ENCODE results near the gene TUB.

TUB gene

DNA sequence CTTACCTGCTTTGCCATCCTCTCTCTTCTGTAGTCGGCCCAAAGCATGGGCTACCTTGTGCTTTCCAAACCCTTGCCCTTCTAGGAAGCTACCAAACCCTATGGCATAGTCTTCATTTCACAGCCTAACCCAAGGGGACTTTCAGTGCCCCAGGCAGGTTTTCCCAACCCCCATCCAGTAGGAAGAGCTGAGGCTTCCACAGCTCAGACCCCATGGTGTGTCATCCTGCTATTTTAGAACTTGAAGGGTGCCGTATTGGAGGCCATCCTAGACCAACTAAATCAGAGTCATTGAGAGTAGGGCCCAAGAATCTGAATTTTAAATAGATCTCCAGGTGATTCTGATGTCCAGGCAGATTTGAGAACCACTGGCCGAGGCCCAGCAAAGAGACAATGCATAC is 31.9 kb upstream of the TUB start:
- no peak for TF ChIP-seq TAF1 (IDR thresholded peaks at IDR 0.05; ENCODE audit: borderline replicate concordance, insufficient read depth, low read length)
- no peak for TF ChIP-seq FOXP2 (optimal IDR thresholded peaks at IDR 0.05; ENCODE audit: borderline replicate concordance, extremely low read depth, extremely low read length, insufficient read depth)
- TF ChIP-seq SIN3A (IDR thresholded peaks at IDR 0.05; ENCODE audit: borderline replicate concordance, insufficient read depth, low read length) = no peak
- no peak for TF ChIP-seq POLR2AphosphoS5 (IDR thresholded peaks at IDR 0.05; ENCODE audit: low read depth, low read length)
- TF ChIP-seq REST (IDR thresholded peaks at IDR 0.05; ENCODE audit: insufficient read depth in 1 of 2, low read depth in 2 of 2, low read length in 2 of 2) = no peak

DNA sequence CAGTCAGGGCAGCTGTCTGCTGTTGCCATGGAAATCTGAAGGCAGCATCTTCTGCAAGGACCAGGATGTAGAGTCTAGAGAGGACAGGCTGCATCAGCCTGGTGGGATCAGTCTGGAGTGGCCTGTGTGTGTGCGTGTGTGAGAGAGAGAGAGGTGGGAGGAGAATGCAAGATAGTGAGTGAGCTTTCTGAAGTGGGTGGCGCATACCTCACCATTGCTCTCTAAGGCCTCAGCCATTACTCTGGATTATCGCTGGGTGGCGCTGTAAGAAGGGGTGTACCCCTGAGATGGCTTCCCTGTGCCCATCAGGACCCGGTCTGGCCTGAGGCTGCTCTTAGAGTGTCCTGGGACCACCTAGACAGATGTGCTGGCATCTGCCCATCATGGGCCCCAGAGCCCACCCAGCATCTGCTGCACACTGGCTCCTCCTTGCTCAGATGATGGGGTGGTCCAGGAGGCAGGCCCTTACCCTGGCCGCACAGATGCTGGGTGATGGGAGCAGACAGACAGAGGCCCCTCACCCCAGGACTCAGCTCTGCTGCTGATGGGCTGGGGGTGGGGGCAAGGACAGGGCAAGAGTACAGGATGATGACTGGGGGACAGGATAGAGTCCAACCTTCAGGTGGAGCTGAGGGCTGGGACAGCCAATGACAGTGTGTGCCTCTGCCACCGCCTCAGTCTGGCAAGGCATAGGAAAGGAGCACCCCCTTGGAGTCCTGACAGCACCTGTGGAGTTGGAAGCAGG is 25.7 kb upstream of the TUB start:
- TF ChIP-seq POLR2AphosphoS5 (IDR thresholded peaks at IDR 0.05; ENCODE audit: low read depth, low read length) (no peak), REST (IDR thresholded peaks at IDR 0.05; ENCODE audit: insufficient read depth in 1 of 2, low read depth in 2 of 2, low read length in 2 of 2) (no peak), SIN3A (IDR thresholded peaks at IDR 0.05; ENCODE audit: borderline replicate concordance, insufficient read depth, low read length) (no peak), FOXP2 (optimal IDR thresholded peaks at IDR 0.05; ENCODE audit: borderline replicate concordance, extremely low read depth, extremely low read length, insufficient read depth) (no peak), TAF1 (IDR thresholded peaks at IDR 0.05; ENCODE audit: borderline replicate concordance, insufficient read depth, low read length) (no peak)

DNA sequence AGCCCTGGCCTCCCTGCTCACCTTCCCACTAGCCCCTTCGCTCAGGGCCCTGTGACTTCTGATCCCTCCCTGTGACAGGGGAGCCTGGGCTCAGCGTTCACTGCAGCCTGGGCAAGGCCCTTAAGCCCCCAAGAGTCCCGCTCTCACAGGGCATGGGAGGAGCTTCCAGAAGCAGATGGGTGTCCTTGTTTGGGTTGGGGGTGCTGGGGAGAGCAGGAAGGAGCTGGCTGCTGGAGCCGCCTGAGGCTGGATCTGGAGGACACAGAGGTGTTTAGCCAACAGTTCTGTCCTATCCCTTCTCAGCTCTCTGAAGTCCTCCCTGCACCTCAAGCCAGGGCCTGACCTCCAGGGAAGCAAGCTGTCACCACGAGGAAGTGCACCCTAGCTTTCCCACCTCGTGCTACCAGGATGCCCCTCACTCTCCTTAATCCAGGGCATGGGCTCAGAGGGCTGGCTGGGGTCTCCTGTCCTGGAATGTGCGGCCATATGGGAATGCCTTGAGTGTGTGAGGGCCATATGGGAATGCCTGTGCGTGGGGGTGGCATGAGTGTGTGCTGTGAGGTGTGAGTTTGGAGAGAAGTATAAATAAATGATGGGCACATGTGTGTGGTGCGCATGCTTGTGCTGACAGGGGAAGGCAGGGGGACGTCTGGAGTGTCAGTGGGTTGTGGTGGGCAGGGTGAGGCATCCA is 25.0 kb upstream of the TUB start:
- no peak for TF ChIP-seq SIN3A (IDR thresholded peaks at IDR 0.05; ENCODE audit: borderline replicate concordance, insufficient read depth, low read length)
- TF ChIP-seq POLR2AphosphoS5 (IDR thresholded peaks at IDR 0.05; ENCODE audit: low read depth, low read length) = no peak
- no peak for TF ChIP-seq FOXP2 (optimal IDR thresholded peaks at IDR 0.05; ENCODE audit: borderline replicate concordance, extremely low read depth, extremely low read length, insufficient read depth)
- no peak for TF ChIP-seq REST (IDR thresholded peaks at IDR 0.05; ENCODE audit: insufficient read depth in 1 of 2, low read depth in 2 of 2, low read length in 2 of 2)
- TF ChIP-seq TAF1 (IDR thresholded peaks at IDR 0.05; ENCODE audit: borderline replicate concordance, insufficient read depth, low read length) = no peak

DNA sequence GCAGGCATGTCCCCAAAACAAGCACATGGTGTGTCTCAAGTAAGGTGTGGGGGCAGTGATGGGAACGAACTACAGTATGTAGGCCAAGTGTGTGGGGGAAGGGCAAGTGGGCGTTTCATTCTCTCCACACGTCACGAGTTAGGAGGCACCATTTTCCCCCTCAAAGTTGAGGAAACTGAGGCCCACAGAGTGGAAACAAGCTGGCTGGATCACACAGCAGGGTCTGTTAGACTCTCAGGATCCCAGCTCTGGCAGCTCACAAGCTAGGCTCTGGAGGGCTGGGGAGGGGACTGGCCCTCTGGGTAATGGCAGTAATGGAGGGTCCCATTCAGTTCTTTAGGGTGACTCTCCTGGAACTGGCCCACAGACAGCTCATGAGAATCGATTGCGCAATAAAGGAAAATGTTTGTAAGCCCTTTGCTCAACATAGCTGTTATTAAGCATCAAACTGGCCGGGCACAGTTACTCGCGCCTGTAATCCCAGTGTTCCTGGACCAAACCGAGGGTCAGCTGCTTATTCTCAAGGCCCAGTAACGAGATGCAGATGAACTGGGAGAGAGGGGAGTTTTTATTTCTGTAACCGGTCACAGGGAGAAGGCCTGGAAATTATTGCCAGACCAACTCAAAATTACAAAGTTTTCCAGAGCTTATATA is 24.1 kb upstream of the TUB start:
- no peak for TF ChIP-seq FOXP2 (optimal IDR thresholded peaks at IDR 0.05; ENCODE audit: borderline replicate concordance, extremely low read depth, extremely low read length, insufficient read depth)
- TF ChIP-seq POLR2AphosphoS5 (IDR thresholded peaks at IDR 0.05; ENCODE audit: low read depth, low read length) = no peak
- no peak for TF ChIP-seq SIN3A (IDR thresholded peaks at IDR 0.05; ENCODE audit: borderline replicate concordance, insufficient read depth, low read length)
- TF ChIP-seq REST (IDR thresholded peaks at IDR 0.05; ENCODE audit: insufficient read depth in 1 of 2, low read depth in 2 of 2, low read length in 2 of 2) = no peak
- no peak for TF ChIP-seq TAF1 (IDR thresholded peaks at IDR 0.05; ENCODE audit: borderline replicate concordance, insufficient read depth, low read length)

Measured in PFSK-1 (cell line).